HG03064 (cell line): ENCODE data around the gene GOLGA7B.

Experiments used
- ATAC-seq: cut with Tn5 transposase; IDR thresholded peaks from one replicate; pipeline ENCODE4 v1.9.1; 2021; ENCODE audit warnings: low read depth; ENCODE audit not compliant: unreplicated experiment

The GOLGA7B gene

DNA sequence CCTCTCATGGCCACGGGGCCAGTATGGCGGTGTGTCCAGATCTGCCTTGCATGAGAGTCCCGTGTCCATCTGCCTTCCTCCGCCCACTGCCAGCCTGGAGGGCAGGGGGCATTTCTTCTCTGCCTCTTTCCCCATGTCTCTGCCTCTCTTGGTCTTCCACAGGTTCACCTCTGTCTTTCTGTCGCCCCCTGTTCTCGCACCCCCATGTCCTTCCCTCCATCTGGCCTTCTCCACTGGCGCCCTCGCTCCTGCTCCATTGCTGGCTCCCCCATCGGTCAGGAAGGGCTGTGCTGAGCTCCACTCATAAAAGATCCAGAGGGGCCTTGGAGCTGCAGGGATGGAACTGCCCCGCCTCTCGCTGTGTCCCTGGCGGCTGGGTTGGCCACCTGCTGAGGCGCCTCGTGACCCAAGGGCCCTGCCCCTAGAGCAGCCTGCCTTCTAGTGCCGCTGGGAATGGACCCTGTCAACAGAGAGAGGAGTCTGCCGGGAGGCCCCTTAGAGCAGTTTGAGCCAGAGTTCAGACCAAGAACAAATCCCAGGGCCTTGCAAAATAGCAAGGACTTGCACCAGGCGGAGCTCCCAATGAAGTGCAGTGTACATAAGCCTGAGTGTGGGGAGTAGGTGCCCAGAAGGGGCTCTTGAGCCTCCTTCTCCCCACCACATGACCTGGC is 42.0 kb downstream of the GOLGA7B start:
- ATAC-seq: no peak

DNA sequence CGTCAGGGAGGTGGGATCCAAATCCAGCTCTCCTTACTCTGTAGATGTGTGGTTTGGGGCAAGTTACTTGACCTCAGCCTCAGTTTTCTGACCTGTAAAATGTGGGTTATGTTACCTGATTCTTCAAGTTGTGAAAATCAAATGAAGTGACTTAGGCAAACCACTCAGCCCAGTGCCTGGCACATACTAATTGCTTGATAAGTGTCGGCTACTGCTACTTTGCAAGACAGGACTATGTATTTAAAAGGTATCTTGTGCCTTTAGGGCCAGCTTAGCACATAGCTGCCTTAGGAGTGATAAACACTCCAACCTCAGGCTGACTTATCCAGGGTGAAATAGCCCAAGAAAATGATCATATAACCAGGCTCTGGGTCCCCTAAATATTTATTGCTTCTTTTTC is 42.9 kb downstream of the GOLGA7B start:
- ATAC-seq: no peak

DNA sequence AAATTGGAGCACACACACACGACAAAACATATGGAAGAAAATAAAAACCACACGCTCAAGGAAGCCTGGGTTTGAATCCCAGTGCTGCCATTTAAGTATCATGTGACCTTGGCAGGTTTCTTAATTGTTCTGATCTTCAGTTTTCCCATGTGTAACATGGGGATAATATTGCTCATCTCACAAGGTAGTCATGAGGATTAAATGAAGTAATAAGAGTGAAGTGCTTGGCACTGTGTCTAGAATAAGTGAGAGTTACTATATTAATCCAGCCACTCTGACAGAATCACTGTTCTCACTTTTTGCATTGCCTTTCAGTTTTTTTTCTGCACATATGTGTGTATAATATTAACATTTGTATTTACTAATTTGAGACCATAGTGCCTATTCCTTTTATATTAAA is 43.3 kb downstream of the GOLGA7B start:
- ATAC-seq: no peak

DNA sequence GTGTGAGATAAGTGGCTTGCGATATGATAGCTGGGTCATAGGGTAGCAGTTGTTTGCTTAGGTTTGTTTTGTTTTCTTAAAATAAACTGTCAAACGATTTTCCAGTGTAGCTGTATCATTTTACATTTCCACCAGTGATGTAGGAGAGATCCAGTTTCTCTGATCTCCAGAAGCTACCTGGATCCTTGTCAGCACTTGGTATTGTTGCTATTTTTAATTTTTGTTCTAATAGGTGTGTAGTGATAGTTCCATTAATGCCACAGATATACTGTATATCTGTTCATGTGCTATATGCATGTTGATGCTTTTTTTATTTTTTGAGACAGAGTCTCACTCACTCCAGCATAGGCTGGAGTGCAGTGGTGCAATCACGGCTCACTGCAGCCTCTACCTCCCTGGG is 44.4 kb downstream of the GOLGA7B start:
- no peak for ATAC-seq

DNA sequence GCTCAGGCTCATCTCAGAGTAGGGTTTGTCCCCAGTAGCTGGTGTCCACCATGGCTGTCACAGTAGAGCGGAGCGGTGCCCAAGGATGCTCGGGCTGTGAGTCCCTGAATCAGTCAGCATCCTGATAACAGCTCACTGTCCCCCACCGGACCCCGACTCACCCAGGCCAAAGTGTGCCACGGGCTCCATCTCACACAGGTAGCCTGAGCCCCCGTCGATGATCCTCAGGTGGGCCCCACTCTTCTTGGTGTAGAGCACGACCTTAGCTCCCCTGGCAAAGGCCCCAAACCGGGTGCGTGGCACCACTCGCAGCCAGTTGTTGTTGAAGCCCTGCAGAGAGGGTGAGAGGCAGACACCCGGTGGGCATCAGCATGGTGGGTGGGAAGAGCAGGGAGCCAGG is 45.4 kb downstream of the GOLGA7B start:
- no peak for ATAC-seq

DNA sequence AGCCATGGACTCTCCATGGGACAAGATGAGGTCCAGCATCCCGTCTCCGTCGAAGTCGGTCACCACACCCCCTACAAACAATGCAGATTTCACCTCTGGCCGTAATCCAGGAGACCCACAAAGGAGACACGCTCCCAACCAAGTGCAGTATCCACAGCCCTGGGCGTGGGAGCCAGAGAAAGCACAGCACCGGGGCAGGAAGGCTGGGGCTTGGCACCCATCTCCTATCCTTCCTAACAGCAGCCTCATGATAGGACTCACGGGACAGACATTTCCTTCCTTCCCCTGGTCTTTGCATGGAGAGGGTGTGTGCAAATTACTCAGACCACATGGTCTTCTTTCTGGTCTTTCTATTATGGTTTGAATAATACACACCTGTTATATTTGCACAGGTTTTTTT is 46.3 kb downstream of the GOLGA7B start:
- no peak for ATAC-seq

DNA sequence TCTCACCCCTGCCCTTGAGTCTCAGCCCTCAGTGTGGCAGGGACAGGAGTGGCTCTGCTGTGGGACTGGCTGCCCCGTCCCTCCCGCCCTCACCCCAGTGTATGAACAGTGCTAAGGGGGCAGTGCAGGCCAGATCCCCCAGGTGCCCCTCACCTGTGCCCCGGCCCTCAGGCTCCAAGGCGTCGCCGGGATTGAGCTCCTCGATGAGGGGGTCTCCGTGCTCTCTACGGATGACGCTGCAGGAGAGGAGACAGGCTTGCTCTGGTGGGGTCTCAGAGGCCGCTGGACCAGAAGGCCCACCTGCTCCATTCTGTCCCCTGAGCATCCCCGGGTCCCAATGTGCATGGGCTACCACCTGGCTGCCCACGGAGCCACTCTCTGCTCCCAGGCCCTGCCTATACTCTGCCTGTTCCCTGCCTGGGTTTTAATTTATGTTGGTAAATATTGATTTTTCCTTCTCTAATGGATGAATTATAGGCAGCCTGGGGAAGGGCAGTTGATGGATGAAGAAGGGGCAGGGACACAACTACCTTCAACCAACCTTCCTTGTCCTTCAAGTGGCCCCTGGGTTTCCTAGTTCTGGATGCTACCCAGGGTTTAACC is 47.2 kb downstream of the GOLGA7B start:
- ATAC-seq: no peak

DNA sequence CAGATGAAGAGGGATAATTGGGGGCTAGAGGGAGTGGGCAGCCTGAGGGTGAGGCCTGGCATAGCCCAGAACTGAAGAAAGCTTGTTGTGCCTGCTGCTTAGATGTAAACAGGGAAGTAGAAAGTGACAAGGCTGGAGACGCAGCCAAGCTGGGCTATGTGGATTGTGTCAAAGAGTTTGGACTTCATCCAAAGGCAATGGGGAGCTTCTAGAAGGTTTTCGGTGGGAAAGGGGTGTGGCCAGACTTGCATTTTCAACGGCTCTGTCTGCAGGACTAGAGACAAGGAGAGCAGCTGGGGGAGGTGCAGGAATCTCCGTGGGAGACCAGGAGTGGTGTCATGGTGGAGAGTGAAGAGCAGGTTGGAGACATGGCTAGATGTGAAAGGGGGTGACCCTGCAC is 48.8 kb downstream of the GOLGA7B start:
- ATAC-seq: no peak

DNA sequence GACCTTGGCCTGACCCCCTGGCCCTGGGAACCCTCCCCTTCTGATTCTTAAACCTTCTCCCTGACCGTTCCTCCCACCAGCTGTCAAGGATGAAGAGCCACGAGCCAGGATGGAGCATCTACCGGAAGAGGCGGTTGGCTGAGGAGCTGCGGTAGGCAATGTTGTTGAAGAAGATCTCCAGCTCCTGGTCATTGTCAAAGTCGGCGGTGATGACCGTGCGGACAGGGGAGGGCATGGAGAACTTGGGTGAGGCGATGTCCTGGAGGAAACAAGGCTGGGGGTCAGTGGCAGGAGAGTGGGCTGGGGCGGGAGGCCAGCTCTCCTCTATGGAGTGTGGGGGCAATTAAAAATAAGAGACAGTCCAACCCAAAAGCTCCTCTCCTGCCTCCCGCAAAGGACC is 51.7 kb downstream of the GOLGA7B start:
- ATAC-seq: no peak

DNA sequence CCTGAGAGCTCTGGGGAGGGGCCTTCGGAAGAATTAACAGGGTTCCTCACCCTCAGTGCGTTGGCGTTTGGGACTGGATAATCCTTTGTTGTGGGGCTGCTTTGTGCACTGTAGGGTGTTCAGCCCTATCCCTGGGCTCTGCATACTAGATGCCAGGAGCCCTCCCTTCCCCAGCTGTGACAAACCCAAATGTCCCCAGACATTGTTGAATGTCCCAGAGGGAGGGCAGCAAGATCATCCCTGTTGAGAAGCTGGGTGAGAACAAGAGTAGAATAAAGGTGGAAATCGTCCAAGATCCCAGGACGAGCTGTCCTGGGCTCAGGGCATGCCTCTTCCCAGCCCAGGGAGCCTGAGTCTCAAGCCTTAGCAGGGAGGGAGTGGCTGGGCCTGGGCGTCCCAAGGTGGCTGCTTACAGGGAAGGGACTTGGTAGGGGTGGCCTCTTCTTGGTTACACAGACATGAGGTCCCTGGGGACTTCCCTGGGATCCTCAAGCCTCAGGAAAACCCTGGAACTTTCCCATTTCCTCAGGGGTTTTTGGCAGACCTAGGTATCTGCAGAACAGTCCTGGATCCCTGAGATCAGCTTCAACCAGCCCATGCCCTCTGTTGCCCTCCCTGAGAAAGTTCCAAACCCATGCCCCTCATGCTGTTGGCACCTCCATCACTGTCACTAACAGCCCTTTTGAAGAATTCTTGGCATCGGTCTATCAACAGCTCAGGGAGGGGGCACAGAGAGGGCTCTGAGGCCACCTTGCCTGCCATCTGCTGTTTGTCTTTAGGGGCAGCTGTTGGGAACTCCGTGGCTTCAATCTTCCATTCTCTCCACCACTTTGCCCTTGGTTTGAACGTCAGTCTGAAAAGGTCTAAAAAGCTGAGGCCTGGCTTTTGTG is 53.7 kb downstream of the GOLGA7B start:
- ATAC-seq: no peak

DNA sequence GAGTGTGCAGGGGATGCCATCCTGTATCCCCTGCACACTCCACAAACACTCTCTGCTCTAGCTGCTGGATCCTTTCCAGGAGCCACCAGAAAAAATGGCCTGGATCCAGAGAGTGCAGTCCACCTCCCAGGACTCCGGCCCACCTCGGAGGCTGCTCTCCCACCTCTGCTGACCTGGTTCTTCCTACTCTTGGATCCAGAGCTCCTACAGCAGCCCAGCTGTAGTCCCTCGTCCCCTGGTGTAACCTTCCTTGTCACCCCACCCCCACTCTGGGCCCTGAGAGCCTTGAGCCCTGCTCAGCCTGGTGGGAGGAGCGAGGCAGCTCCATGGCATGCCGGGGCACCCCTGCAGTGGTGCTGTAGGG is 54.4 kb downstream of the GOLGA7B start:
- ATAC-seq: no peak

DNA sequence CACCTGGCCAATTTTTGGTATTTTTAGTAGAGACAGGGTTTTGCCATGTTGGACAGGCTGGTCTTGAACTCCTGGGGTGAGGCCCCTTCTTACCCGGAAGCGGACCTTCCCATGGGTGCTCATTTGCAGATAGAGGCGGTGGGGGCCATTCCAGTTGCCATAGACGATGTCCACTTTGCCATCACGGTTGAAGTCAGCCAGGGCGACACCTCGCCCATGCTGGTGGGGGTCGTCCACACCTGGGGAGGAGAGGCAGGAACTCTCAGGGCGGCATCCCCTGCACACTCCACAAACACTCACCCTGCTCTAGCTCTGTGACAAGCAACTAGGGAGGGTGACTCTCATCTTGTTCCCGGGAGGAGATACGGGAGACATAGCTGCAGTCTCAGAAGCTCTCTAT is 54.9 kb downstream of the GOLGA7B start:
- ATAC-seq: no peak

DNA sequence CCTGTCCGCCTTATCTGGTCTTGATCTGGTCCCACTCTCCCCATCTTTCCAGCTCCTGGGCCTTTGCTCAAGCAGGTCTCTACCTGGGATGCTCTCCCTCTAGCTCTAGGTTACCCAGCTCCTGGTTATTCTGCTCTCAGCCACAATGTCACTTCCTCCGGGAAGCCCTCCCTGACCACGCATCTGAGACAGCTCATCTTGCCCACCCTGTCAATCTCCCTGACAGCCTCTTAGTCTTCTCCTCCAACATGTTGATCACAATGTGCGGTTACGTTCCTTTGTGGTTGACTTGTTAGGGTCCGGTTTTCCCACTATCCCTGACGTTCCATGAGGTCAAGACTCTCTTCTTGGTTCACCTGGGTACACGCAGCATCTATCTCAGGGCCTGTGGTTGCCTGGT is 55.6 kb downstream of the GOLGA7B start:
- no peak for ATAC-seq

DNA sequence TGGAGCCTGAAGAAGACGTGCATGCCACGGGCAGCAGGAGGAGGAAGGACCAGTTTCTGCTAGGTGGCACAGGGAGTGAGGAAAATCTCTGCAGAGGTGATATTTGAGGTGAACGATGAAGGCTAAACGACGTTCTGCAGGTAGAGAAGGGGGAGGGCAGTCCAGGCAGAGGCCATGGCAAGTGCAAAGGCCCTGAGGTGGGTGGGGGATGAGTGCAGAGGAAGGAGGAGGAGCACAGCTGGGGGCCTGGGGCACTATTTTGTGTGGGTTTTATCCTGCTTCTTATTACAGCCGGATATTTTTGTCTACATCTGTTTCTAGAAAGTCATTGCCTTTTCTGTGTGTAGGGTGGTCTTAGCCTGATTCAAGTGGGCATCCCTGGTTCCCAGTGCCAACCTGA is 57.6 kb downstream of the GOLGA7B start:
- ATAC-seq: no peak

DNA sequence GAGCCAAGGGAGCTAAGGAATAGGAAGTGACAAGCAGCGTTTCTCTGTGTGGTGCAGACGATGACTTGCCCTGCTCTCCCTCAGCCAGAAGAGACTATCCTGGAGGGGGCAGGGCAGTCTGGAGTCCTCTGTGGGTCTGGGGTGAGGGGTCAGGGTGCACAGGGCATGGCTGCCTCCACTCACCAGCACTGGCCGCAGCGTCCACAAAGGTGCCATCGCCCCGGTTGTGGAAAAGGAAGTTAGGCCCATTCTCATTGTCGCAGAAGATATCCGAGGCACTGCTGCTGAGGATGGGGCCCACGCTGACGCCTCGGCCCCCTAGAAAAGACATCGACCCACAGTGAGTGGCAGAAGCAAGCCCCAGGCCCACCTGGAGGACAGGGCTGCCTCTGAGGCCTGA is 58.2 kb downstream of the GOLGA7B start:
- no peak for ATAC-seq

DNA sequence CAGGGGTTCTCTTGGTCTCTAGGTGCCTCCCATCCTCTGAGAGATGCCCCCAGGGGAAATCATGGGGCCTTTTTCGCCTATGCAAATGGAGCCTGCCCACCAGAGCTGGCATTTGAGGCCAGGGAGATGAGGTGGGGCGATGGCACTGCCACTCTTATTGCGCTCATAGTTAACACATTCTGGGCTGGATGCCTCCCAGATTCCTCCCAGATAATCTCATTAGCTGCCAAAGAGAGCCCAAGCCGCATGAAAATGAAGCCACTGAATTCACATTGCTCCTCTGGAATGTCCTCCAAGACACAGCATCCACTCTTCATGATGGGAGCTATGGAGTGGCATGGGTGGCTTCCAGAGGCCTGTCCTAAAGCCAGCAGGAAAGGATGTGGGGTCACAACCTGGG is 61.0 kb downstream of the GOLGA7B start:
- no peak for ATAC-seq

DNA sequence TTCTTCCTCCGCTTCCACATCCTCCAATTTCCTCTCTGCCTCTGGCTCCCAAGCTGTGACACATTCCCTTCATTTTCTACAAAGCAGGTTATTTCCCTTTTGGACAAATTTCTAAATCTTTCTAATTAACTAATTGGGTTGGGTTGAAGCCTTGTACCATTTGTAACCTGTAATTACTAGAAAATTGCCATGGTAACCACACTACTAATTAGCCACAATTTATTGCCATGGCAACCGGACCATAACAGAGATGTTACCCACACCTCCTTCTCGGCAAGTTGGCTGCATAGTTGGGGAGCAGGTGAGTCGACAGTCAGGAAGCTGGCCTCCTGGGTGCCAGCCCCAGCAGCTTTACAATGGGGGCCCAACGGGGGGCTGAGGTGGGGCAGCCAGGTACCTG is 61.6 kb downstream of the GOLGA7B start:
- ATAC-seq: no peak

DNA sequence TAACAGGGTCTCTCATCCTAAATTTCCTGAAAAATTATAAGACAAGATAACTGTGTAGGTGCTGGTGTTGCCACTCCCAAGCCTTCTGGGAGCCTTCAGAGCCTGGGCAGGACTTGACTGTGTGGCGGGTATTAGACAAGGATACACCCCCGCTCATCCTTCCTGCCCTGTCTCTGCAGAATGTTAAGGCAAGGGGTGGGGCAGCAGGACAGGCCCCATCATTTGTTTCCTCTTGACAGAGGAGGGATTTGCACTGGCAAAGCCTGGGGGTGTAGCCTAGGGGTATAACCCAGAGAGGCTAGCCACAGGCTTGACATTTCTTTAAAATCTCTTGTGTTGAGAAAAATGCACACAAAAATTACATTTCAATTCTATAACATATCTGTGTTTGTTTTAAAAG is 63.5 kb downstream of the GOLGA7B start:
- ATAC-seq: no peak

DNA sequence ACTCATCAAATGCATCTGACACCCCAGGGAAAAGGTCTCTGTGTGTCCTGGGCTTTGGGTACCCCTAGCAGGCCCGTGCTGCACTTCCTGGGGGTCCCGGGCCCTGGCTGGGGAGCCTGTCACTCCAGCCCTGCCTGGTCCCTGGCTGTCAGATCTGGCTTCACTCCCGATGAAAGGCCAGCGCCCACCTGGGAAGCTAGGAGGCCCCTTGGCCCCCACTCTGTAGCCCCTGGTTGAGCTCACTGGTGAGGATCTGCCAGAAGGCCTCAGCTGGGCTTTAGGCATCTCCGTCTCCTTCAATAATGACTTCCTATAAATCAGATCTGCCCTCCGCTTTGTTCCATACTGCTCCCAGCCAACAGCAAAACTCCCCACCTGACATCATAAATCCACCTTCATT is 64.0 kb downstream of the GOLGA7B start:
- no peak for ATAC-seq

DNA sequence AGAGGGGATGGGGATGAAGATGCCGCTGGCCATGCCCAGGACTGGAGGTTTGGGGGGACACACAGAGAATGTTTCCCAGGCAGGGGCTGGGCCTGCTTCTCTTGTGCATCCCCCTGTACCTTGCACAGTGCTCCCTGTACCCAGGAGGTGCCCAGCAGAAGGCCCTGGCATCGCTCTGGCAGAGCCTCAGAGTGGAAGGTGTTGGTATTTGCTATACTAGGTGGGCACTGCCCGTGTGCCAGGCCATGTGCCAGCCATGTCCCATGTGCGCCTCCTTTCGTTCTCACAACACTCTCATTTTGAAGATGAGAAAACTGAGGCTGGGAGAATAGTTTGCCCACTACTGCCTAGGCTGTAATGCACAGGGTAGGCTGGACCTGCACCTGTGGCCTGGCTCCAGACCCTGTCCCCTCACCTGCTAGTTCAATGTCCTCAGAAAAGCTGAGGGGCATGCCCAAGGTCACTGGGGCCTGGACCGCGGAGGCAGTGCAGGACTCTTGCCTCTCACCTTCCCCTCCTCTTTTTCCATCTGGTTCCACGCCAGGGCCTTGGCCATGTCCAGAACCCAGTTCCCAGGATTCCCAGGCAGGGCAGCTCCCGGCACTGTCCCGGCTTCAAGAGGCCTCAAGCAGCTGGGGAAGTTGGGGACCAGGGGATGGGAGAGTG is 64.7 kb downstream of the GOLGA7B start:
- ATAC-seq: no peak

DNA sequence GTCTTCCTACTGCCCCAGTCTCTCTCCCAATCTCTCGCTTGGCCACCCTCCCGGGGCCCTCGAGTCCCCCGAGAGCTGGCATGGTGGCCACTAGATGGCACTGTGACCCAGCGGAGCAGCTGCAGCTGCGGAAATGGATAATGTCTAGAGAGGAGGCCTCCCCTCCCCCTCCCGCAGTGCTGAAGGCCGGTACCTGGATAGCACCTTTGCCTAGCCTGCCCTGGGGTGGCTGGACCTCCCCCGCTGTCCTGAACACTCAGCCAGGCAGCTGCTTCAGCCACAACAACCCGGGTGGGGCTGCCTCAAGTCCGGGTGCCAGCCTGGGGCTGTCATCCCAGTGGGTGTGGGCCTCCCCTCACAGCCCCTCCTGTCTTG is 65.2 kb downstream of the GOLGA7B start:
- no peak for ATAC-seq
